HG03575 (cell line): Measurements from ENCODE around the gene ZNF714.
A peak's percentile ranks its signal among the peaks of the same experiment; 100 is the strongest.

Experiments used
- ATAC-seq: cut with Tn5 transposase; IDR thresholded peaks from one replicate; pipeline ENCODE4 v1.9.1; 2021; ENCODE audit not compliant: unreplicated experiment, insufficient number of reproducible peaks, low FRiP score; ENCODE audit errors: extremely low read depth

ZNF714 gene

GRCh38 chr19:21082011-21082975 lies at the start of gene ZNF714:
Gene ZNF714, plus strand, starts transcription at chr19:21082203. Its CDS starts 16,066 bp downstream, at chr19:21098269.
- ATAC-seq, result peak; percentile 70

- ATAC-seq, result no peak
Observed at GRCh38 chr19:21045028-21045427, 37.0 kb upstream of the ZNF714 start.

- no peak for ATAC-seq
Observed at GRCh38 chr19:21046489-21046888, 35.5 kb upstream of the ZNF714 start.

GRCh38 chr19:21047716-21048115 lies 34.3 kb upstream of the ZNF714 start:
- no peak for ATAC-seq

- no peak for ATAC-seq
Observed at GRCh38 chr19:21052902-21053301, 29.1 kb upstream of the ZNF714 start.

GRCh38 chr19:21065336-21065735 lies 16.7 kb upstream of the ZNF714 start:
- ATAC-seq, result no peak

- no peak for ATAC-seq
Observed at GRCh38 chr19:21084343-21084742, 2.3 kb downstream of the ZNF714 start.

- no peak for ATAC-seq
Observed at GRCh38 chr19:21087871-21088270, 5.9 kb downstream of the ZNF714 start.

GRCh38 chr19:21092109-21092508 lies 10.1 kb downstream of the ZNF714 start:
- no peak for ATAC-seq

GRCh38 chr19:21094347-21095025 lies 12.5 kb downstream of the ZNF714 start:
- no peak for ATAC-seq

GRCh38 chr19:21098291-21098690 lies 16.3 kb downstream of the ZNF714 start:
- no peak for ATAC-seq

- no peak for ATAC-seq
Observed at GRCh38 chr19:21101521-21102242, 19.7 kb downstream of the ZNF714 start.

GRCh38 chr19:21109116-21109515 lies 27.1 kb downstream of the ZNF714 start:
- ATAC-seq, result no peak

- ATAC-seq, result no peak
Observed at GRCh38 chr19:21110183-21110582, 28.2 kb downstream of the ZNF714 start.

- ATAC-seq, result no peak
Observed at GRCh38 chr19:21115430-21115829, 33.4 kb downstream of the ZNF714 start.

- ATAC-seq, result no peak
Observed at GRCh38 chr19:21117041-21117907, 35.3 kb downstream of the ZNF714 start.

- no peak for ATAC-seq
Observed at GRCh38 chr19:21126078-21126477, 44.1 kb downstream of the ZNF714 start.

- no peak for ATAC-seq
Observed at GRCh38 chr19:21127001-21127400, 45.0 kb downstream of the ZNF714 start.

- ATAC-seq, result no peak
Observed at GRCh38 chr19:21127898-21128297, 45.9 kb downstream of the ZNF714 start.
